Melanocyte of skin (primary cell): ENCODE results near the gene SCYGR7. TPM values are rescaled to one million over a fixed set of nuclear protein-coding genes. Genes with fewer than 3 reads are reported as not detected.

Experiments used
- small RNA-seq, 2 donors: library from RNA; depleted of rRNA; stranded (forward); fragments of <200 nt; gene quantifications; one replicate each; pipeline ENCODE3, GENCODE V24; 2012
- total RNA-seq, 2 donors: library from RNA; depleted of rRNA; stranded (reverse); fragments of >200 nt; gene quantifications; 2 replicates each; pipeline ENCODE4 v1.2.3, GENCODE V29; 2012

The SCYGR7 gene
- total RNA-seq: not detected

GRCh38 chr2:227728035-227728434 is at the start of gene SCYGR7:
Gene SCYGR7 (plus strand): TSS chr2:227728335. CDS start chr2:227728335, 0 bp downstream.

GRCh38 chr2:227717687-227718567 is 10.2 kb upstream of the SCYGR7 start, which contains the start of gene SLC19A3:
Gene SLC19A3 (minus strand): TSS chr2:227718028. CDS start chr2:227702318, 15,710 bp downstream.

GRCh38 chr2:227724394-227725039 is 3.6 kb upstream of the SCYGR7 start, which contains the start of gene SCYGR6:
Gene SCYGR6 (minus strand): TSS chr2:227724757. CDS start chr2:227724757, 0 bp downstream.

GRCh38 chr2:227745594-227745993 is 17.5 kb downstream of the SCYGR7 start, which contains the start of gene SCYGR8:
Gene SCYGR8 (plus strand): TSS chr2:227745894. CDS start chr2:227745894, 0 bp downstream.

Small RNAs within 50 kb of the gene (small RNA-seq; reads per million reads assigned to genes)
- gene RNA5SP121: 0 to 0.12 reads per million in 2 donors
- gene SNRPGP8: 0 reads per million in 2 donors

Other genes starting within 250 kb of the SCYGR7 start
- not detected for gene SCYGR2, start 129.4 kb upstream of the SCYGR7 start, total RNA-seq
- gene SCYGR3, start 113.5 kb upstream of the SCYGR7 start, total RNA-seq: not detected
- gene SCYGR4, start 110.8 kb upstream of the SCYGR7 start, total RNA-seq: under 1 TPM in 1 of 2 donors, not detected in 1; under 0.01 TPM
- not detected for gene SCYGR5, start 61.5 kb upstream of the SCYGR7 start, total RNA-seq
- 1 to 10 TPM; 4.1 to 6.7 TPM for gene SLC19A3, start 10.3 kb upstream of the SCYGR7 start, total RNA-seq
- gene SCYGR6, start 3.6 kb upstream of the SCYGR7 start, total RNA-seq: not detected
- gene SCYGR8, start 17.6 kb downstream of the SCYGR7 start, total RNA-seq: not detected
- gene CCL20, start 85.5 kb downstream of the SCYGR7 start, total RNA-seq: 1 to 10 TPM in 1 of 2 donors, under 1 TPM in 1; 0.33 to 1.0 TPM
- gene DAW1, start 143.3 kb downstream of the SCYGR7 start, total RNA-seq: under 1 TPM; under 0.01 to 0.33 TPM